CD14-positive monocyte (primary cell): ENCODE results near the gene PAK1IP1. TPM values are rescaled to one million over a fixed set of nuclear protein-coding genes. Genes with fewer than 3 reads are reported as not detected.

Source experiments
- DNase-seq, 3 donors: peaks; one replicate each; pipeline ENCODE4 v3.0.0-alpha.2; 2011 to 2022
- H2AFZ ChIP-seq: 2 replicates; pipeline ENCODE4 v1.6.0; 2012; ENCODE audit warnings: mild to moderate bottlenecking, low read depth, low read length, inconsistent platforms; ENCODE audit not compliant: insufficient read depth, poor library complexity, severe bottlenecking
- H3K27ac ChIP-seq, 2 donors: 1 replicate in 1 of 2; 2 replicates in 1 of 2; pipeline ENCODE4 v1.5.1; 2012 to 2013; ENCODE audit warnings: low read length in 2 of 2, control low read depth in 1 of 2, inconsistent platforms in 1 of 2, low read depth in 1 of 2, mild to moderate bottlenecking in 1 of 2
- H3K27me3 ChIP-seq, 2 donors: one replicate each; pipeline versions ENCODE4 v1.6.0 to v1.6.1; 2011 to 2013; ENCODE audit warnings: low read length in 2 of 2; ENCODE audit not compliant: control insufficient read depth in 2 of 2, insufficient read depth in 2 of 2
- H3K36me3 ChIP-seq, 2 donors: replicated peaks in 1 of 2; 1 replicate in 1 of 2; 2 replicates in 1 of 2; pipeline versions ENCODE4 v1.5.1 to v1.6.1; 2012 to 2013; ENCODE audit warnings: low read length in 2 of 2, control low read depth in 1 of 2, inconsistent platforms in 1 of 2, mild to moderate bottlenecking in 1 of 2; ENCODE audit not compliant: insufficient read depth in 2 of 2, control insufficient read depth in 1 of 2
- H3K4me1 ChIP-seq, 2 donors: 1 replicate in 1 of 2; 2 replicates in 1 of 2; pipeline versions ENCODE4 v1.5.1 to v1.6.1; 2012 to 2013; ENCODE audit warnings: low read length in 2 of 2, control low read depth in 1 of 2, inconsistent platforms in 1 of 2, mild to moderate bottlenecking in 1 of 2, moderate library complexity in 1 of 2; ENCODE audit not compliant: insufficient read depth in 2 of 2, control insufficient read depth in 1 of 2
- H3K4me2 ChIP-seq: replicated peaks from 2 replicates; pipeline ENCODE3; 2012; ENCODE audit warnings: low read length, moderate library complexity, mild to moderate bottlenecking; ENCODE audit not compliant: poor library complexity, severe bottlenecking; ENCODE audit errors: extremely low read depth
- H3K4me3 ChIP-seq, 3 experiments: fragments of 200-600 bp in 1 of 3; sonication (generic) in 1 of 3; replicated peaks in 1 of 3; 1 replicate in 2 of 3; 2 replicates in 1 of 3; pipeline ENCODE4 v1.5.1; 2011 to 2013; ENCODE audit warnings: low read length in 3 of 3, mild to moderate bottlenecking in 3 of 3, control low read depth in 2 of 3, low read depth in 2 of 3, inconsistent platforms in 1 of 3, moderate library complexity in 1 of 3
- H3K79me2 ChIP-seq: 2 replicates; pipeline ENCODE4 v1.6.0; 2012; ENCODE audit warnings: mild to moderate bottlenecking, control low read depth, inconsistent platforms, low read length, moderate library complexity; ENCODE audit not compliant: insufficient read depth
- H3K9ac ChIP-seq: 2 replicates; pipeline ENCODE4 v1.6.0; 2017; ENCODE audit warnings: low read length, mild to moderate bottlenecking; ENCODE audit not compliant: insufficient read depth, poor library complexity, severe bottlenecking
- H3K9me3 ChIP-seq, 2 donors: replicated peaks in 1 of 2; 1 replicate in 1 of 2; 2 replicates in 1 of 2; pipeline versions ENCODE4 v1.5.1 to v1.6.1; 2012 to 2013; ENCODE audit warnings: low read length in 2 of 2, control low read depth in 1 of 2; ENCODE audit not compliant: control insufficient read depth in 1 of 2, insufficient read depth in 1 of 2
- H4K20me1 ChIP-seq: 2 replicates; pipeline ENCODE4 v1.6.0; 2012; ENCODE audit warnings: mild to moderate bottlenecking, low read length, control low read depth, moderate library complexity; ENCODE audit not compliant: insufficient read depth
- H3K27ac Mint-ChIP-seq, 7 donors: one replicate each; pipeline ENCODE4 v1.8.0; 2020; ENCODE audit warnings: mild to moderate bottlenecking in 7 of 7, mixed read lengths in 7 of 7, moderate library complexity in 6 of 7, inconsistent platforms in 2 of 7
- H3K27me3 Mint-ChIP-seq, 3 donors: one replicate each; pipeline ENCODE4 v1.8.0; 2021 to 2022; ENCODE audit warnings: low read depth in 3 of 3, mild to moderate bottlenecking in 3 of 3, mixed read lengths in 3 of 3, moderate library complexity in 3 of 3, inconsistent platforms in 1 of 3
- H3K36me3 Mint-ChIP-seq, 2 donors: one replicate each; pipeline ENCODE4 v1.8.0; 2020; ENCODE audit warnings: mixed read lengths in 2 of 2, inconsistent platforms in 1 of 2, mild to moderate bottlenecking in 1 of 2
- H3K4me1 Mint-ChIP-seq: one replicate; pipeline ENCODE4 v1.8.0; 2020; ENCODE audit warnings: mild to moderate bottlenecking, mixed read lengths
- H3K4me3 Mint-ChIP-seq, 2 donors: one replicate each; pipeline ENCODE4 v1.8.0; 2020; ENCODE audit warnings: mild to moderate bottlenecking in 2 of 2, mixed read lengths in 2 of 2, moderate library complexity in 1 of 2
- H3K9me3 Mint-ChIP-seq, 7 donors: one replicate each; pipeline ENCODE4 v1.8.0; 2020 to 2022; ENCODE audit warnings: mixed read lengths in 7 of 7, mild to moderate bottlenecking in 6 of 7, moderate library complexity in 6 of 7, inconsistent platforms in 2 of 7
- WGBS: methylation state at CpG from one replicate; pipeline ENCODE4 v1.1.5; 2013; ENCODE audit warnings: missing lambda C conversion rate; ENCODE audit not compliant: insufficient coverage; 5-methylcytosine and 5-hydroxymethylcytosine counted together
- intact Hi-C, 2 donors: fragments of 100-400 bp; cut with micrococcal nuclease; formaldehyde crosslinking; loops; one replicate each; pipeline versions ENCODE4 v1.15.0 to v1.15.1; 2023
- polyA plus RNA-seq, 3 donors: library from polyadenylated mRNA; depleted of rRNA in 1 of 3; unstranded in 2 of 3; stranded (reverse) in 1 of 3; fragments of 300-500 nt in 2 of 3; fragments of >200 nt in 1 of 3; fragmentation: Illumina TruSeq in 2 of 3; gene quantifications; 1 replicate in 2 of 3; 2 replicates in 1 of 3; pipeline ENCODE4 v1.2.3, GENCODE V29; 2012 to 2021
- TF ChIP-seq, protein P1 (sequence below): fragments of 200-600 bp; IDR thresholded peaks from one replicate; pipeline ENCODE4 v1.8.0; 2022; ENCODE audit warnings: antibody characterized with exemption, mild to moderate bottlenecking

The PAK1IP1 gene
- polyA plus RNA-seq, 3 donors: 6.2 to 13.3 (median 11.7) TPM

DNA sequence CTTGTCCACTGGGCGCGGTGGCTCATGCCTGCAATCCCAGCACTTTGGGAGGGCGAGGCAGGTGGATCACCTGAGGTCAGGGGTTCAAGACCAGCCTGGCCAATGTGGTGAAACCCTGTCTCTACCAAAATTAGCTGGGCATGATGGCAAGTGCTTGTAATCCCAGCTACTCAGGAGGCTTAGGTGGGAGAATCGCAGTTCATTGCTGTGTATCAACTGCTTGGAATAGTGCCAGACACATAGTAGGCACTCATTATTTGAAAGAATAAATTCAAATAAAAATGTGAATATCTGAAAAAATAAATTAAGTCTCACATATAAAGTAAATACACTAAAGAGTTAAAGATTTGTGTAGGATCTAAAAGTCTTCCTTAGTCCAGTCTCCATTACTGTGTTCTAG lies 1.9 kb downstream of the PAK1IP1 start:
- peaks cover 27 to 46% of the 10 kb centered on the region in 2 donors for H3K36me3 ChIP-seq
- no peak overlapping the region for H3K4me3 Mint-ChIP-seq
- H3K27ac ChIP-seq: peak overlapping the region in 1 of 2 donors; percentile 28
- H4K20me1 ChIP-seq: no peaks in the 10 kb centered on the region
- intact Hi-C loops: loop anchor here in 1 of 2 donors (5.0 to 10.0 kb wide), 2 partner anchors 51 to 182 kb away; partner anchors contain the start of gene TMEM14B
- H3K9me3 Mint-ChIP-seq: peaks cover 0 to 3% (median 0%) of the 10 kb centered on the region in 7 donors
- H3K4me2 ChIP-seq: no peak overlapping the region
- peaks cover 41 to 45% of the 10 kb centered on the region in 2 donors for H3K36me3 Mint-ChIP-seq
- H3K4me3 ChIP-seq: no peak overlapping the region
- H3K4me1 ChIP-seq: peaks cover 20 to 21% of the 10 kb centered on the region in 2 donors
- WGBS: 100% methylated on average over 3 of the region's 4 CpGs
- H3K27me3 Mint-ChIP-seq: peaks cover 0 to 3% (median 0%) of the 10 kb centered on the region in 3 donors
- peak overlapping the region in 2 of 7 donors; percentile 10 to 53 for H3K27ac Mint-ChIP-seq
- peaks cover 18% of the 10 kb centered on the region for H3K4me1 Mint-ChIP-seq
- DNase-seq: no peak
- TF ChIP-seq, protein P1, sequence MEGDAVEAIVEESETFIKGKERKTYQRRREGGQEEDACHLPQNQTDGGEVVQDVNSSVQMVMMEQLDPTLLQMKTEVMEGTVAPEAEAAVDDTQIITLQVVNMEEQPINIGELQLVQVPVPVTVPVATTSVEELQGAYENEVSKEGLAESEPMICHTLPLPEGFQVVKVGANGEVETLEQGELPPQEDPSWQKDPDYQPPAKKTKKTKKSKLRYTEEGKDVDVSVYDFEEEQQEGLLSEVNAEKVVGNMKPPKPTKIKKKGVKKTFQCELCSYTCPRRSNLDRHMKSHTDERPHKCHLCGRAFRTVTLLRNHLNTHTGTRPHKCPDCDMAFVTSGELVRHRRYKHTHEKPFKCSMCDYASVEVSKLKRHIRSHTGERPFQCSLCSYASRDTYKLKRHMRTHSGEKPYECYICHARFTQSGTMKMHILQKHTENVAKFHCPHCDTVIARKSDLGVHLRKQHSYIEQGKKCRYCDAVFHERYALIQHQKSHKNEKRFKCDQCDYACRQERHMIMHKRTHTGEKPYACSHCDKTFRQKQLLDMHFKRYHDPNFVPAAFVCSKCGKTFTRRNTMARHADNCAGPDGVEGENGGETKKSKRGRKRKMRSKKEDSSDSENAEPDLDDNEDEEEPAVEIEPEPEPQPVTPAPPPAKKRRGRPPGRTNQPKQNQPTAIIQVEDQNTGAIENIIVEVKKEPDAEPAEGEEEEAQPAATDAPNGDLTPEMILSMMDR: no peak
- H3K79me2 ChIP-seq: peaks cover 48% of the 10 kb centered on the region
- no peak overlapping the region for H2AFZ ChIP-seq
- no peak overlapping the region for H3K9ac ChIP-seq
- no peaks in the 10 kb centered on the region for H3K9me3 ChIP-seq
- H3K27me3 ChIP-seq: no peaks in the 10 kb centered on the region

DNA sequence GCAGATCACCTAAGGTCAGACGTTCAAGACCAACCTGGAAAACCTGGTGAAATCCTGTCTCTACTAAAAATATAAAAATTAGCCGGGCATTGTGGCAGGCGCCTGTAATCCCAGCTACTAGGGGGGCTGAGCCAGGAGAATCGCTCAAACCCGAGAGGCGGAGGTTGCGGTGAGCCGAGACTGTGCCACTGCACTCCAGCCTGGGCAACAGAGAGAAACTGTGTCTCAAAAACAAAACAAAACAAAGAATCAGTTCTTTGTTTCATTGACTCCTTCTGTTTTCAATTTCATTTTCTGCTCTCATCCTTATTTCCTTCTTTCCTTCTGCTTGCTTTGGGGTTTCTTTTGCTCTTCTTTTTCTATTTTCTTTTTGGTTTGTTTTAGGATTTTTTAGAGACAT lies 19.2 kb downstream of the PAK1IP1 start:
- Mint-ChIP-seq H3K4me3 (no peak overlapping the region), H3K27ac (peak overlapping the region in 1 of 7 donors; percentile 1), H3K4me1 (no peaks in the 10 kb centered on the region), H3K36me3 (peaks cover 12 to 17% of the 10 kb centered on the region in 2 donors), H3K9me3 (peaks cover 8 to 16% (median 12%) of the 10 kb centered on the region in 7 donors), H3K27me3 (peaks cover 0 to 2% (median 0%) of the 10 kb centered on the region in 3 donors)
- WGBS: 99% methylated on average over 8 of the region's 8 CpGs
- TF ChIP-seq, protein P1: no peak
- Histone ChIP-seq H2AFZ (no peak overlapping the region), H3K4me2 (no peak overlapping the region), H3K4me3 (no peak overlapping the region), H4K20me1 (no peaks in the 10 kb centered on the region), H3K9me3 (peaks cover 7 to 14% of the 10 kb centered on the region in 2 donors), H3K27me3 (no peaks in the 10 kb centered on the region), H3K27ac (no peak overlapping the region), H3K36me3 (peaks cover 18 to 20% of the 10 kb centered on the region in 2 donors), H3K79me2 (no peaks in the 10 kb centered on the region), H3K9ac (no peak overlapping the region), H3K4me1 (no peaks in the 10 kb centered on the region)
- intact Hi-C loops: no loop called here
- DNase-seq: no peak
